Tibial nerve (tissue), 4 donors: Measurements from ENCODE around the gene UBE2G2. TPM values are rescaled to one million over a fixed set of nuclear protein-coding genes. Genes with fewer than 3 reads are reported as not detected.

Experiments
- DNase-seq, 2 donors: peaks; one replicate each; pipeline ENCODE4 v3.0.0-alpha.2; 2019; ENCODE audit warnings: low spot score in 2 of 2
- H3K27ac ChIP-seq, 4 donors: fragments of 200-600 bp; sonication (generic) in 3 of 4; one replicate each; pipeline ENCODE4 v1.5.1; 2017 to 2019; ENCODE audit warnings: mild to moderate bottlenecking in 1 of 4
- H3K27me3 ChIP-seq, 2 donors: fragments of 200-600 bp; sonication (generic) in 1 of 2; one replicate each; pipeline versions ENCODE4 v1.5.1 to v1.6.0; 2017 to 2019
- H3K36me3 ChIP-seq, 3 donors: fragments of 200-600 bp; sonication (generic); one replicate each; pipeline ENCODE4 v1.5.1; 2018 to 2019
- H3K4me1 ChIP-seq, 4 donors: fragments of 200-600 bp; sonication (generic) in 3 of 4; one replicate each; pipeline ENCODE4 v1.5.1; 2017 to 2019
- H3K4me3 ChIP-seq, 4 donors: fragments of 200-600 bp; sonication (generic) in 3 of 4; one replicate each; pipeline ENCODE4 v1.5.1; 2017 to 2019; ENCODE audit warnings: mild to moderate bottlenecking in 1 of 4, moderate library complexity in 1 of 4
- H3K9me3 ChIP-seq, 4 donors: fragments of 200-600 bp; sonication (generic) in 3 of 4; one replicate each; pipeline ENCODE4 v1.5.1; 2017 to 2019
- EP300 ChIP-seq, 2 donors: sonication (generic); formaldehyde crosslinking; IDR thresholded peaks; one replicate each; pipeline ENCODE4 v1.6.1; 2017; ENCODE audit warnings: antibody characterized with exemption in 2 of 2, mild to moderate bottlenecking in 1 of 2
- POLR2A ChIP-seq, 2 donors: fragments of 450-650 bp; IDR thresholded peaks; one replicate each; pipeline ENCODE4 v1.6.1; 2017; ENCODE audit warnings: antibody characterized with exemption in 2 of 2, mild to moderate bottlenecking in 2 of 2, moderate library complexity in 2 of 2
- WGBS, 2 donors: methylation state at CpG; one replicate each; pipeline ENCODE4 v1.1.5; 2018; 5-methylcytosine and 5-hydroxymethylcytosine counted together
- total RNA-seq, 4 donors: library from RNA; depleted of rRNA; stranded (reverse); fragments of >200 nt; gene quantifications; one replicate each; pipeline ENCODE4 v1.1.0, GENCODE V29; 2016
- TF ChIP-seq, protein P1 (sequence below), 5 experiments: fragments of 200-600 bp in 3 of 5; fragments of 450-650 bp in 2 of 5; sonication (generic) in 3 of 5; IDR thresholded peaks; one replicate each; pipeline ENCODE4 v1.5.1; 2016 to 2019; ENCODE audit warnings: antibody characterized with exemption in 5 of 5, mild to moderate bottlenecking in 3 of 5, moderate library complexity in 2 of 5

Gene UBE2G2
- total RNA-seq, 4 donors from 2014 or later = 89.4 to 165 (median 99.3) TPM

DNA sequence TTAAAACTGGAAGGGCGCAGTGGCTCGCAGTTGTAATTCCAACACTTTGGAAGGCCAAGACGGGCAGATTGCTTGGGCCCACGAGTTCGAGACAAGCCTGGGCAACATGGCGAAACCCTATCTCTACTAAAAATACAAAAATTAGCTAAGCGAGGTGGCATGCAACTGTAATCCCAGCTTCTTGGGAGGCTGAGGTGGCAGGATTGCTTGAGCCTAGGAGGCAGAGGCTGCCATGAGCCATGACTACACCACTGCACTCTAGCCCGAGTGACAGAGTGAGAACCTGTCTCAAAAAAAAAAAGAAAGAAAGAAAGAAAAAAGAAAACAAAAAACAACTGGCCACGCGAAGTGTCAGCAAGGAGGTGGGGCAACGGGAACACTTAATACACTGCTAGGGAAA, 6.3 kb downstream of the UBE2G2 start:
- TF ChIP-seq EP300 (IDR thresholded peaks at IDR 0.05) (no peak), POLR2A (IDR thresholded peaks at IDR 0.05) (no peak)
- TF ChIP-seq, protein P1, sequence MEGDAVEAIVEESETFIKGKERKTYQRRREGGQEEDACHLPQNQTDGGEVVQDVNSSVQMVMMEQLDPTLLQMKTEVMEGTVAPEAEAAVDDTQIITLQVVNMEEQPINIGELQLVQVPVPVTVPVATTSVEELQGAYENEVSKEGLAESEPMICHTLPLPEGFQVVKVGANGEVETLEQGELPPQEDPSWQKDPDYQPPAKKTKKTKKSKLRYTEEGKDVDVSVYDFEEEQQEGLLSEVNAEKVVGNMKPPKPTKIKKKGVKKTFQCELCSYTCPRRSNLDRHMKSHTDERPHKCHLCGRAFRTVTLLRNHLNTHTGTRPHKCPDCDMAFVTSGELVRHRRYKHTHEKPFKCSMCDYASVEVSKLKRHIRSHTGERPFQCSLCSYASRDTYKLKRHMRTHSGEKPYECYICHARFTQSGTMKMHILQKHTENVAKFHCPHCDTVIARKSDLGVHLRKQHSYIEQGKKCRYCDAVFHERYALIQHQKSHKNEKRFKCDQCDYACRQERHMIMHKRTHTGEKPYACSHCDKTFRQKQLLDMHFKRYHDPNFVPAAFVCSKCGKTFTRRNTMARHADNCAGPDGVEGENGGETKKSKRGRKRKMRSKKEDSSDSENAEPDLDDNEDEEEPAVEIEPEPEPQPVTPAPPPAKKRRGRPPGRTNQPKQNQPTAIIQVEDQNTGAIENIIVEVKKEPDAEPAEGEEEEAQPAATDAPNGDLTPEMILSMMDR (IDR thresholded peaks at IDR 0.05) = no peak
- no peaks in the 10 kb centered on the region for H3K27me3 ChIP-seq
- 89 to 90% methylated on average over 11 of the region's 11 CpGs for WGBS, 2 donors
- H3K27ac ChIP-seq = no peak overlapping the region
- no peaks in the 10 kb centered on the region for H3K9me3 ChIP-seq
- no peak overlapping the region for H3K4me3 ChIP-seq
- no peak for DNase-seq
- H3K4me1 ChIP-seq = peaks cover 0 to 47% (median 13%) of the 10 kb centered on the region in 4 donors
- H3K36me3 ChIP-seq = peaks cover 0 to 14% (median 0%) of the 10 kb centered on the region in 3 donors

DNA sequence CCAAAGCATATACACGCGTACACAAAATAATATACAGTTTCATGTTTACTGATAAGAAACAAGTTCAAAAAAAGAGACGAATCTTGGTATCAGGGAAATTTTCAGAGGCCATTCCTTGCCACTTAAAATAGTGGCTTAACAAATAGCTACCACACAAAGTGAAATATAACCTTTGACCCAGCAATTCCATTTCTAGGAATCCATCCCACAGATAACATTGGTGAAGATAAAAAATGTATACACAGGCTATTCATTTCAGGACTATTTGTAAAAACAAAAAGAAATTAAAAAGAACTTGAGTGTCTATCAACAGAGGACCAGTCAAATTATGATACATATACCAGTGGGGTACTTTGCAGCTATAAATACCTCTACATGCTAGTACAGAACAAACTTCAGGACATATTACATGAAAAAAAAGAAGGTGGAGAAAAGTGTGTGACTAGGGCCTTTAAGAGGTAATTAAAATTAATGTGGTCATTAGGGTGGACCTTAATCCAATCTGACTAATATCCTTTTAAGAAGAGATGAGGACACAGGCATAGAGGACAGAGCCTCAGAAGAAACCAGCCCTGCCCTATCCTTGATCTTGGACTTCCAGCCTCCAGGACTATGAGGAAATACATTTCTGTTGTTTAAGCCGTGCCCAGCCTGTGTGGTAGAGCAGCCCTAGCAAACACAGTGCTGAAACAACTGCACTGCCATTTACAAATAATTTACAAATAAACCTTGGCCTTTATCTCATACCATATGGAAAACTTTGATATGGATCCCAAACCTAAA, 7.8 kb downstream of the UBE2G2 start:
- no peak for DNase-seq
- Histone ChIP-seq H3K9me3 (no peaks in the 10 kb centered on the region), H3K27me3 (no peaks in the 10 kb centered on the region), H3K27ac (no peak overlapping the region), H3K36me3 (peaks cover 0 to 9% (median 0%) of the 10 kb centered on the region in 3 donors), H3K4me1 (peaks cover 0 to 39% (median 4%) of the 10 kb centered on the region in 4 donors), H3K4me3 (no peak overlapping the region)
- TF ChIP-seq, protein P1 (IDR thresholded peaks at IDR 0.05) = peak in 1 of 5 experiments; percentile 0
- TF ChIP-seq POLR2A (IDR thresholded peaks at IDR 0.05) = no peak
- TF ChIP-seq EP300 (IDR thresholded peaks at IDR 0.05) = no peak
- 27 to 28% methylated on average over 4 of the region's 4 CpGs for WGBS, 2 donors

DNA sequence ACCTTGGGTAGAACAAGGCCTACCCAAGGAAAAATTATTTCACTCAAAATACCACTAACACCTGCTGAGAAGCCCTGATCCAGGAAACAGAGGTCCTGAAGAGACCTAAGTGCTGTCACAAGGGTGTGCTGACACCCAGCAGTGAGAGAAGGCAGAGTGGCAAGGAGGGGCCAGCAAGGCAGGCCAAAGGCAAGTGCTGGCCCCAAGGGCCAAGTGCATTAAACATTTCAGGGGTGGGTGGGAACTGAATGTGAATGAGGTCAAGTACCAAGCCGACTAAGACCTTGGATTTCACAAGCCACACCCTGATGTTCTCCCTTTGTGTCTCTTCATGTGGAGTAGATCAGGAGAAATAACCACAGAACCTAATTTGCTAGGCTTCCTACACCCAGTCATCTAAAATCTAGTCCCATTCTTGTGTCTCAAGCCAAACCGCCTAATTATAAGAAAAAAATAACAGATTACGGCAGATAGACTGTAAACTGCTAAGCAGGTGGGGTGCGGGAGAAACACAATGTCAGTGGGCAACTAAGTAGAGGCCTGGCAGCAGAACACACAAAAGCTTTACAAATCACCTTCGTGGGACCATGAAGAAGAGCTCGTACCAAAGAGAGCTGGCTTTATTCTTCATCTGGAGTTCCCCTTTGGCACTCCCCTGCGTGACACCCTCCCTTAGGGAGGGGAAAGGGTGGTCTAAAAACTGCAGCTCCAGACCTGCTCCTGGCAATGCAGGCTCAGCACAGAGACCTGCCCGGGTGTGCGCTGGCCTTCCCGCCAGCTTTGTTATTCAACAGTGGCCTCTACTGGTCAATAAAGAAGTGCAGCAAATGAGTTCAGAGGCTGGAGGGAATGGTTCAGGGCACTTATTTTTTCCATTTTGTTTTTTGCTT, 8.7 kb downstream of the UBE2G2 start:
- H3K36me3 ChIP-seq = peaks cover 0 to 3% (median 0%) of the 10 kb centered on the region in 3 donors
- WGBS, 2 donors = 19 to 28% methylated on average over 10 of the region's 10 CpGs
- H3K27me3 ChIP-seq = no peaks in the 10 kb centered on the region
- peaks cover 0 to 36% (median 4%) of the 10 kb centered on the region in 4 donors for H3K4me1 ChIP-seq
- H3K4me3 ChIP-seq = no peak overlapping the region
- peak in 1 of 2 donors; percentile 62 for DNase-seq
- H3K9me3 ChIP-seq = no peaks in the 10 kb centered on the region
- no peak overlapping the region for H3K27ac ChIP-seq
- TF ChIP-seq, protein P1 (IDR thresholded peaks at IDR 0.05) = peak; percentile 58 to 75 (median 67)
- no peak for TF ChIP-seq EP300 (IDR thresholded peaks at IDR 0.05)

DNA sequence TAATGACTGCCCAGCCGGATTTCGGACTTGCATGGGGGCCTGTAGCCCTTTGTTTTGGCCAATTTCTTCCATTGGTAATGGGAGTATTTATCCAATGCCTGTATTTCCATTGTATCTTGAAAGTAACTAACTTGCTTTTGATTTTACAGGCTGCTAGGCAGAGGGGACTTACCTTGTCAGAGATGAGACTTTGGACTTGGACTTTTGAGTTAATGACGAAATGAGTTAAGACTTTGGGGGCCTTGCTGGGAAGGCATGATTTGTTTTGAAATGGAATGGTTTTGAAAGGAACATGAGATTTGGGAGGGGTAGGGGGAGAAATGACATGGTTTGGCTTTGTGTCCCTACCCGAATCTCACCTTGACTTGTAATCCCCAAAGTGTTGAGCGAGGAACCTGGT, 9.6 kb downstream of the UBE2G2 start:
- peaks cover 0 to 36% (median 4%) of the 10 kb centered on the region in 4 donors for H3K4me1 ChIP-seq
- H3K9me3 ChIP-seq = no peaks in the 10 kb centered on the region
- H3K27me3 ChIP-seq = no peaks in the 10 kb centered on the region
- H3K4me3 ChIP-seq = no peak overlapping the region
- TF ChIP-seq POLR2A (IDR thresholded peaks at IDR 0.05) = no peak
- TF ChIP-seq, protein P1 (IDR thresholded peaks at IDR 0.05) = no peak
- TF ChIP-seq EP300 (IDR thresholded peaks at IDR 0.05) = no peak
- H3K36me3 ChIP-seq = peaks cover 0 to 3% (median 0%) of the 10 kb centered on the region in 3 donors
- WGBS, 2 donors = 93 to 96% methylated on average over 5 of the region's 5 CpGs
- DNase-seq = no peak
- H3K27ac ChIP-seq = no peak overlapping the region
